Measurements from ENCODE around the gene SOD3. TPM values are rescaled to one million over a fixed set of nuclear protein-coding genes. Genes with fewer than 3 reads are reported as not detected.

The SOD3 gene
- total and polyA plus RNA-seq, 2 of the 4 experiments (the other 2 are of a cell fraction) = 0.36 to 5.8 TPM

DNA sequence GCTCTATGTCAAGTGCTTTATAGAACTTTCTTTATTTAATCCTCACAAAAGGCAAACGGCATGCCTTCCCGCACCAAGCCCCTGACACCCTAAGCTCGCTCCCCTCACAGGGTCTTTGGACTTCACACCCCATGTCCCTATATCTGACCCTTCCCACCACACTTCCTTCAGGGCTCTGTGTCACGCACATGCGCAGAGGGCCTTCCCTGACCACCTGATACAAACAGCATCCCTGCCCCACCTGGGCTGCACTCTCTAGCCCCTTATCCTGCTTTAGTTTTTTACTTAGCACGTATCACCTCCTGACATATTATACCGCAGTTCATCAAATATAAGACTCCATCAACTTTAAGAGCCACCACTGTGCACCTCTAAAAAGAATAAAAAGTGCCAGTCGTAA is 49.8 kb downstream of the SOD3 start:
- Histone ChIP-seq H3K9me3 (ENCODE audit: control insufficient read depth, insufficient read depth, low read length) (no peaks in the 10 kb centered on the region; the same call in 1 of the 2 replicates), H2BK120ac (ENCODE audit: low read depth, low read length) (no peak overlapping the region), H3K9ac (ENCODE audit: low read depth, low read length) (no peak overlapping the region), H3K4me2 (ENCODE audit: low read depth, low read length) (no peak overlapping the region), H3K56ac (ENCODE audit: extremely low read depth, insufficient read depth, low read length) (no peak overlapping the region), H2AK9ac (replicated peaks; ENCODE audit: low read depth, low read length, poor library complexity) (no peak overlapping the region), H3K18ac (ENCODE audit: low read depth, low read length) (no peak overlapping the region), H2AK5ac (ENCODE audit: low read depth, low read length) (no peak overlapping the region), H3K4ac (ENCODE audit: low read depth, low read length) (no peak overlapping the region), H3K23ac (ENCODE audit: low read depth, low read length) (no peak overlapping the region), H2AFZ (replicated peaks; ENCODE audit: low read length, poor library complexity) (no peak overlapping the region), H2BK5ac (ENCODE audit: low read depth, low read length, poor library complexity, severe bottlenecking) (no peak overlapping the region), H2BK20ac (ENCODE audit: low read depth, low read length) (no peak overlapping the region), H2BK15ac (ENCODE audit: low read depth, low read length) (no peak overlapping the region), H3K4me1 (ENCODE audit: control insufficient read depth, insufficient read depth, low read length) (peaks cover 5% of the 10 kb centered on the region), H3K9me1 (ENCODE audit: insufficient read depth, low read length) (0 out of 2 replicates have a peak, but pooled peaks cover 5% of the 10 kb centered on the region), H3K79me1 (ENCODE audit: low read depth in 1 of 2, low read length in 2 of 2) (peaks cover 0 to under 1% of the 10 kb centered on the region in 2 experiments; a peak in 1 of 4 replicates), H3K36me3 (ENCODE audit: control insufficient read depth, insufficient read depth, low read length) (no peaks in the 10 kb centered on the region), H4K8ac (ENCODE audit: low read depth in 2 of 2, low read length in 2 of 2) (no peak overlapping the region), H3K14ac (replicated peaks; ENCODE audit: low read depth, low read length) (no peak overlapping the region), H4K20me1 (ENCODE audit: insufficient read depth, low read length) (no peaks in the 10 kb centered on the region), H4K5ac (ENCODE audit: low read depth, low read length) (no peak overlapping the region), H3K4me3 (ENCODE audit: insufficient read depth, low read depth, low read length) (no peak overlapping the region), H4K91ac (ENCODE audit: insufficient read depth, low read depth, low read length) (no peak overlapping the region), H3K27ac (ENCODE audit: insufficient read depth, low read length) (no peak overlapping the region), H3K27me3 (ENCODE audit: control insufficient read depth, insufficient read depth, low read length) (no peaks in the 10 kb centered on the region)
- in situ Hi-C loops (cut with MboI; ENCODE audit: low sequenced_read_pairs) = no loop called here
- dilution Hi-C loops (cut with HindIII; ENCODE audit: low sequenced_read_pairs, unreplicated experiment) = no loop called here
- TF ChIP-seq SMC3 (IDR thresholded peaks at IDR 0.05; ENCODE audit: low read depth, low read length) (no peak), RAD21 (IDR thresholded peaks at IDR 0.05; ENCODE audit: low read length) (no peak), NFE2L2 (IDR thresholded peaks at IDR 0.05; ENCODE audit: low read depth, low read length) (no peak), FOS (IDR thresholded peaks at IDR 0.05; ENCODE audit: low read depth, low read length) (no peak), POLR2A (IDR thresholded peaks at IDR 0.05; ENCODE audit: low read depth, low read length) (no peak)
- TF ChIP-seq, protein P1, sequence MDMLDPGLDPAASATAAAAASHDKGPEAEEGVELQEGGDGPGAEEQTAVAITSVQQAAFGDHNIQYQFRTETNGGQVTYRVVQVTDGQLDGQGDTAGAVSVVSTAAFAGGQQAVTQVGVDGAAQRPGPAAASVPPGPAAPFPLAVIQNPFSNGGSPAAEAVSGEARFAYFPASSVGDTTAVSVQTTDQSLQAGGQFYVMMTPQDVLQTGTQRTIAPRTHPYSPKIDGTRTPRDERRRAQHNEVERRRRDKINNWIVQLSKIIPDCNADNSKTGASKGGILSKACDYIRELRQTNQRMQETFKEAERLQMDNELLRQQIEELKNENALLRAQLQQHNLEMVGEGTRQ (IDR thresholded peaks at IDR 0.05; ENCODE audit: low read depth, low read length) = no peak
- TF ChIP-seq, protein P2, sequence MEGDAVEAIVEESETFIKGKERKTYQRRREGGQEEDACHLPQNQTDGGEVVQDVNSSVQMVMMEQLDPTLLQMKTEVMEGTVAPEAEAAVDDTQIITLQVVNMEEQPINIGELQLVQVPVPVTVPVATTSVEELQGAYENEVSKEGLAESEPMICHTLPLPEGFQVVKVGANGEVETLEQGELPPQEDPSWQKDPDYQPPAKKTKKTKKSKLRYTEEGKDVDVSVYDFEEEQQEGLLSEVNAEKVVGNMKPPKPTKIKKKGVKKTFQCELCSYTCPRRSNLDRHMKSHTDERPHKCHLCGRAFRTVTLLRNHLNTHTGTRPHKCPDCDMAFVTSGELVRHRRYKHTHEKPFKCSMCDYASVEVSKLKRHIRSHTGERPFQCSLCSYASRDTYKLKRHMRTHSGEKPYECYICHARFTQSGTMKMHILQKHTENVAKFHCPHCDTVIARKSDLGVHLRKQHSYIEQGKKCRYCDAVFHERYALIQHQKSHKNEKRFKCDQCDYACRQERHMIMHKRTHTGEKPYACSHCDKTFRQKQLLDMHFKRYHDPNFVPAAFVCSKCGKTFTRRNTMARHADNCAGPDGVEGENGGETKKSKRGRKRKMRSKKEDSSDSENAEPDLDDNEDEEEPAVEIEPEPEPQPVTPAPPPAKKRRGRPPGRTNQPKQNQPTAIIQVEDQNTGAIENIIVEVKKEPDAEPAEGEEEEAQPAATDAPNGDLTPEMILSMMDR (conservative IDR thresholded peaks at IDR 0.05; ENCODE audit: low read depth, low read length) = no peak
- ATAC-seq (ENCODE audit: low read depth) (no peak), DNase-seq (no peak)
- CTCF ChIA-PET = no interaction called here
- WGBS, 2 experiments (ENCODE audit: extremely low coverage in 2 of 2, insufficient read length in 1 of 2) = 100% methylated on average over 3 of the region's 8 CpGs; no CpG with 5 or more reads in 1 of the 2 experiments
- POLR2A ChIA-PET (ENCODE audit: unreplicated experiment) = no interaction called here
- BruUV-seq (replicated peaks) = no TSS peak
- intact Hi-C loops (cut with micrococcal nuclease) = no loop called here
